GM18511 (cell line): ENCODE results near the gene ACSM2B.
"Not testable (repeated sequence)": the region's sequence is repeated elsewhere in the genome, so short reads cannot be mapped to it uniquely, and the experiment has no call there.

ENCODE experiments used
- ATAC-seq: cut with Tn5 transposase; IDR thresholded peaks from one replicate; pipeline ENCODE4 v1.9.1; 2021; ENCODE audit warnings: mild to moderate bottlenecking, moderate library complexity; ENCODE audit not compliant: unreplicated experiment

The ACSM2B gene

GRCh38 chr16:20538687-20539086, 37.5 kb downstream of the ACSM2B start:
- no peak for ATAC-seq

- ATAC-seq = no peak
Observed at GRCh38 chr16:20538181-20538580, 38.0 kb downstream of the ACSM2B start.

- not testable (repeated sequence) for ATAC-seq
Observed at GRCh38 chr16:20536669-20537068, 39.5 kb downstream of the ACSM2B start.

GRCh38 chr16:20532284-20532792, 43.8 kb downstream of the ACSM2B start:
- ATAC-seq = not testable (repeated sequence)

GRCh38 chr16:20531795-20532194, 44.4 kb downstream of the ACSM2B start:
- not testable (repeated sequence) for ATAC-seq

GRCh38 chr16:20520103-20520502, 56.1 kb downstream of the ACSM2B start:
- no peak for ATAC-seq

GRCh38 chr16:20519231-20519630, 56.9 kb downstream of the ACSM2B start:
- no peak for ATAC-seq

GRCh38 chr16:20517149-20517548, 59.0 kb downstream of the ACSM2B start:
- ATAC-seq = no peak

- no peak for ATAC-seq
Observed at GRCh38 chr16:20515688-20516090, 60.5 kb downstream of the ACSM2B start.

GRCh38 chr16:20510323-20510722, 65.8 kb downstream of the ACSM2B start:
- no peak for ATAC-seq

GRCh38 chr16:20507280-20507679, 68.9 kb downstream of the ACSM2B start:
- no peak for ATAC-seq

GRCh38 chr16:20504418-20504817, 71.7 kb downstream of the ACSM2B start:
- no peak for ATAC-seq

- not testable (repeated sequence) for ATAC-seq
Observed at GRCh38 chr16:20491448-20491847, 84.7 kb downstream of the ACSM2B start.

- ATAC-seq = not testable (repeated sequence)
Observed at GRCh38 chr16:20490994-20491393, 85.2 kb downstream of the ACSM2B start.
